ENCODE data around the gene C1QA.

The C1QA gene

GRCh38 chr1:22626237-22627157 is 9.9 kb upstream of the C1QA start:
- Histone ChIP-seq H3F3A (ENCODE audit: low read depth) (no peaks in the 10 kb centered on the region), H2AFZ (ENCODE audit: low read length) (no peak overlapping the region), H4K20me1 (ENCODE audit: insufficient read depth, low read length, poor library complexity, severe bottlenecking) (no peaks in the 10 kb centered on the region), H3K4me1 (ENCODE audit: insufficient read depth, low read length, poor library complexity, severe bottlenecking) (no peaks in the 10 kb centered on the region), H3K36me3 (ENCODE audit: insufficient read depth, low read length) (no peaks in the 10 kb centered on the region), H3K27me3 (ENCODE audit: insufficient read depth, low read length, poor library complexity, severe bottlenecking) (no peaks in the 10 kb centered on the region), H3K9me3 (ENCODE audit: insufficient read depth, low read depth, low read length) (no peaks in the 10 kb centered on the region), H3K4me2 (ENCODE audit: low read depth, low read length, poor library complexity, severe bottlenecking) (no peak overlapping the region), H3K79me2 (ENCODE audit: insufficient read depth, low read length) (no peaks in the 10 kb centered on the region), H3K4me3 (ENCODE audit: low read length, poor library complexity, severe bottlenecking) (no peak overlapping the region), H3K9me2 (replicated peaks; ENCODE audit: low read depth, low read length) (no peaks in the 10 kb centered on the region), H3K9ac (ENCODE audit: low read depth, low read length, poor library complexity, severe bottlenecking) (no peak overlapping the region)
- TF ChIP-seq EZH2phosphoT487 (IDR thresholded peaks at IDR 0.05; ENCODE audit: borderline replicate concordance), result no peak
- TF ChIP-seq CTCF (conservative IDR thresholded peaks at IDR 0.05; ENCODE audit: low read length), result no peak

- Histone ChIP-seq H4K20me1 (ENCODE audit: insufficient read depth, low read length, poor library complexity, severe bottlenecking) (no peaks in the 10 kb centered on the region), H3K79me2 (ENCODE audit: insufficient read depth, low read length) (no peaks in the 10 kb centered on the region), H3K9ac (ENCODE audit: low read depth, low read length, poor library complexity, severe bottlenecking) (no peak overlapping the region), H3F3A (ENCODE audit: low read depth) (no peaks in the 10 kb centered on the region), H2AFZ (ENCODE audit: low read length) (no peak overlapping the region), H3K27me3 (ENCODE audit: insufficient read depth, low read length, poor library complexity, severe bottlenecking) (no peaks in the 10 kb centered on the region), H3K9me2 (replicated peaks; ENCODE audit: low read depth, low read length) (no peaks in the 10 kb centered on the region), H3K4me2 (ENCODE audit: low read depth, low read length, poor library complexity, severe bottlenecking) (no peak overlapping the region), H3K4me3 (ENCODE audit: low read length, poor library complexity, severe bottlenecking) (no peak overlapping the region), H3K9me3 (ENCODE audit: insufficient read depth, low read depth, low read length) (no peaks in the 10 kb centered on the region), H3K4me1 (ENCODE audit: insufficient read depth, low read length, poor library complexity, severe bottlenecking) (no peaks in the 10 kb centered on the region), H3K36me3 (ENCODE audit: insufficient read depth, low read length) (no peaks in the 10 kb centered on the region)
- no peak for TF ChIP-seq EZH2phosphoT487 (IDR thresholded peaks at IDR 0.05; ENCODE audit: borderline replicate concordance)
- TF ChIP-seq CTCF (conservative IDR thresholded peaks at IDR 0.05; ENCODE audit: low read length), result no peak
Measured at GRCh38 chr1:22627331-22627730, 9.1 kb upstream of the C1QA start.

GRCh38 chr1:22628698-22629444 is 7.6 kb upstream of the C1QA start:
- no peaks in the 10 kb centered on the region for H3F3A ChIP-seq (ENCODE audit: low read depth)
- no peak overlapping the region for H3K4me3 ChIP-seq (ENCODE audit: low read length, poor library complexity, severe bottlenecking)
- H3K9ac ChIP-seq (ENCODE audit: low read depth, low read length, poor library complexity, severe bottlenecking), result no peak overlapping the region
- no peak for TF ChIP-seq EZH2phosphoT487 (IDR thresholded peaks at IDR 0.05; ENCODE audit: borderline replicate concordance)
- TF ChIP-seq CTCF (conservative IDR thresholded peaks at IDR 0.05; ENCODE audit: low read length), result no peak
- no peaks in the 10 kb centered on the region for H3K79me2 ChIP-seq (ENCODE audit: insufficient read depth, low read length)
- H3K4me2 ChIP-seq (ENCODE audit: low read depth, low read length, poor library complexity, severe bottlenecking), result no peak overlapping the region
- no peaks in the 10 kb centered on the region for H3K4me1 ChIP-seq (ENCODE audit: insufficient read depth, low read length, poor library complexity, severe bottlenecking)
- H3K27me3 ChIP-seq (ENCODE audit: insufficient read depth, low read length, poor library complexity, severe bottlenecking), result no peaks in the 10 kb centered on the region
- no peaks in the 10 kb centered on the region for H3K36me3 ChIP-seq (ENCODE audit: insufficient read depth, low read length)
- H4K20me1 ChIP-seq (ENCODE audit: insufficient read depth, low read length, poor library complexity, severe bottlenecking), result no peaks in the 10 kb centered on the region
- no peaks in the 10 kb centered on the region for H3K9me3 ChIP-seq (ENCODE audit: insufficient read depth, low read depth, low read length)
- no peak overlapping the region for H2AFZ ChIP-seq (ENCODE audit: low read length)
- no peaks in the 10 kb centered on the region for H3K9me2 ChIP-seq (replicated peaks; ENCODE audit: low read depth, low read length)
